Kidney (tissue), 14 donors: ENCODE results near the gene HOXD11. TPM values are rescaled to one million over a fixed set of nuclear protein-coding genes. Genes with fewer than 3 reads are reported as not detected.

Experiments used
- DNase-seq, 5 donors: peaks; one replicate each; pipeline ENCODE4 v3.0.0-alpha.2; 2013 to 2020
- FAIRE-seq: peaks from 2 replicates; lab custom pipeline; 2012; peaks lifted over from hg19 to GRCh38; lab: Jason Lieb, UNC
- H3K27ac ChIP-seq, 2 donors: one replicate each; pipeline ENCODE4 v1.7.0; 2013; ENCODE audit warnings: low read depth in 2 of 2, low read length in 2 of 2, inconsistent platforms in 1 of 2
- H3K27me3 ChIP-seq: one replicate; pipeline ENCODE4 v1.7.1; 2013; ENCODE audit warnings: low read length, inconsistent platforms; ENCODE audit not compliant: control insufficient read depth, insufficient read depth
- H3K36me3 ChIP-seq, 3 donors: one replicate each; pipeline versions ENCODE4 v1.7.0 to v1.7.1; 2013; ENCODE audit warnings: low read length in 3 of 3, control low read depth in 1 of 3, inconsistent platforms in 1 of 3; ENCODE audit not compliant: insufficient read depth in 3 of 3, control insufficient read depth in 2 of 3
- H3K4me1 ChIP-seq, 3 donors: one replicate each; pipeline versions ENCODE4 v1.7.0 to v1.7.1; 2013; ENCODE audit warnings: low read length in 3 of 3, inconsistent platforms in 1 of 3, low read depth in 1 of 3; ENCODE audit not compliant: control insufficient read depth in 2 of 3, insufficient read depth in 2 of 3
- H3K4me3 ChIP-seq, 3 donors: one replicate each; pipeline versions ENCODE4 v1.7.0 to v1.8.1; 2013; ENCODE audit warnings: low read length in 3 of 3, control low read depth in 1 of 3, inconsistent platforms in 1 of 3
- H3K9ac ChIP-seq, 3 donors: one replicate each; pipeline versions ENCODE4 v1.7.0 to v1.7.1; 2013; ENCODE audit warnings: low read length in 3 of 3, control low read depth in 1 of 3, inconsistent platforms in 1 of 3
- H3K9me3 ChIP-seq, 3 donors: one replicate each; pipeline versions ENCODE4 v1.7.0 to v1.7.1; 2013; ENCODE audit warnings: low read length in 3 of 3, control low read depth in 1 of 3, inconsistent platforms in 1 of 3; ENCODE audit not compliant: control insufficient read depth in 2 of 3, insufficient read depth in 1 of 3
- intact Hi-C: fragments of 100-400 bp; cut with DNase I; formaldehyde crosslinking; loops from one replicate; pipeline ENCODE4 v1.11.1; 2022
- polyA plus RNA-seq: library from polyadenylated mRNA; stranded (reverse); fragments of 350-450 nt; fragmentation: Illumina TruSeq; extraction: RNeasy Lipid Tissue Mini Kit (QIAGEN cat#74804); gene quantifications from one replicate; pipeline ENCODE4 v1.2.3, GENCODE V29; 2014; ENCODE audit warnings: low read depth, low replicate concordance; ENCODE audit not compliant: insufficient read depth
- total RNA-seq: library from RNA; stranded (reverse); fragmentation: NEBNext Ultra II Directional; extraction: Animal tissue kit (Norgen Biotek cat#: 25700); gene quantifications from one replicate; pipeline ENCODE4 v1.2.1, GENCODE V29; 2021
- TF ChIP-seq, protein P1 (sequence below): IDR thresholded peaks from 3 replicates; pipeline ENCODE4 v1.5.1; 2012; ENCODE audit warnings: mild to moderate bottlenecking, moderate library complexity, borderline replicate concordance; ENCODE audit not compliant: insufficient read depth; ENCODE audit errors: extremely low read depth
- donor health status: control.
- donor health status: control.
- donor health status: control.
- donor health status: control.
- donor health status: control.
- donor health status: DM: yes; HTN: yes; CAD: no.
- donor health status: Normal renal cell carcinoma (clear cell type).

HOXD11 gene
- total and polyA plus RNA-seq, 2 donors from 2014 or later: 5.8 to 15.9 TPM

DNA sequence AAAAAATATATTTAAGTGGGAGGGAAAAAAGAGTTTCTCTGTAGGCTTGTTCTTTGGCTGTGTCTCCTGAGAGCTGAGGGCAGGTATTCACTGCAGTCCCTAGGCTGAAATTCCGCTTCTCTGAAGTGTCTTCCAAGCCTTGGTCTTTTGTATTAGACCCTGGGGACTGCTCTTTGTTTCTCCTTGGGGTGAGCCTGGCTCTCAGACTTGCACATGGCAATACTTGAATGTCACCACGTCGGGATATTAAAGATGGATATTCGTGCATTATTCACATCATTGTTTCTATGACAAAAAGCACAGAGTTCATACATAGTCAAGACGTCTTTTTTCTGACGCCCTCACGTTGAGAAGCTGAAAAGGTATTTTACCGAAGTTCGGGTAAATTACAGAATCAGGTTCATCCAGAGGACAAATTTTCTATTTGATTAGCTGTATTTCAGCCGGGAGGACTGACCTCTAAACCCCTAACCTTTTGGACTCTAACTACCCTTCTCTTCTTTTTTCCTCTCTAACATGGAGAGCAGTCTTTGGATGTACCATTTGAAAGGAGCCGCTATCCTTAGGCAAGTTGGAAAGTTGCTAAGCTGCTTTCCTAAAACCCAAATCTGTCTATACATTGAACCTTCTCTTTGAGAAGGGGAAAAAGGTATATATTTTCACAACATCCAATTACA lies 47.6 kb downstream of the HOXD11 start:
- Histone ChIP-seq H3K4me1 (peaks cover 0 to 12% (median 3%) of the 10 kb centered on the region in 3 donors), H3K9me3 (no peaks in the 10 kb centered on the region), H3K4me3 (peak overlapping the region; percentile 18 to 75 (median 28)), H3K27ac (peak overlapping the region; percentile 53 to 86), H3K36me3 (peaks cover 2 to 10% (median 6%) of the 10 kb centered on the region in 3 donors), H3K9ac (peak overlapping the region; percentile 29 to 60 (median 46)), H3K27me3 (no peaks in the 10 kb centered on the region)
- intact Hi-C loops: no loop called here
- TF ChIP-seq, protein P1, sequence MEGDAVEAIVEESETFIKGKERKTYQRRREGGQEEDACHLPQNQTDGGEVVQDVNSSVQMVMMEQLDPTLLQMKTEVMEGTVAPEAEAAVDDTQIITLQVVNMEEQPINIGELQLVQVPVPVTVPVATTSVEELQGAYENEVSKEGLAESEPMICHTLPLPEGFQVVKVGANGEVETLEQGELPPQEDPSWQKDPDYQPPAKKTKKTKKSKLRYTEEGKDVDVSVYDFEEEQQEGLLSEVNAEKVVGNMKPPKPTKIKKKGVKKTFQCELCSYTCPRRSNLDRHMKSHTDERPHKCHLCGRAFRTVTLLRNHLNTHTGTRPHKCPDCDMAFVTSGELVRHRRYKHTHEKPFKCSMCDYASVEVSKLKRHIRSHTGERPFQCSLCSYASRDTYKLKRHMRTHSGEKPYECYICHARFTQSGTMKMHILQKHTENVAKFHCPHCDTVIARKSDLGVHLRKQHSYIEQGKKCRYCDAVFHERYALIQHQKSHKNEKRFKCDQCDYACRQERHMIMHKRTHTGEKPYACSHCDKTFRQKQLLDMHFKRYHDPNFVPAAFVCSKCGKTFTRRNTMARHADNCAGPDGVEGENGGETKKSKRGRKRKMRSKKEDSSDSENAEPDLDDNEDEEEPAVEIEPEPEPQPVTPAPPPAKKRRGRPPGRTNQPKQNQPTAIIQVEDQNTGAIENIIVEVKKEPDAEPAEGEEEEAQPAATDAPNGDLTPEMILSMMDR: no peak
- peak in 1 of 5 donors; percentile 22 for DNase-seq
- FAIRE-seq: no peak

DNA sequence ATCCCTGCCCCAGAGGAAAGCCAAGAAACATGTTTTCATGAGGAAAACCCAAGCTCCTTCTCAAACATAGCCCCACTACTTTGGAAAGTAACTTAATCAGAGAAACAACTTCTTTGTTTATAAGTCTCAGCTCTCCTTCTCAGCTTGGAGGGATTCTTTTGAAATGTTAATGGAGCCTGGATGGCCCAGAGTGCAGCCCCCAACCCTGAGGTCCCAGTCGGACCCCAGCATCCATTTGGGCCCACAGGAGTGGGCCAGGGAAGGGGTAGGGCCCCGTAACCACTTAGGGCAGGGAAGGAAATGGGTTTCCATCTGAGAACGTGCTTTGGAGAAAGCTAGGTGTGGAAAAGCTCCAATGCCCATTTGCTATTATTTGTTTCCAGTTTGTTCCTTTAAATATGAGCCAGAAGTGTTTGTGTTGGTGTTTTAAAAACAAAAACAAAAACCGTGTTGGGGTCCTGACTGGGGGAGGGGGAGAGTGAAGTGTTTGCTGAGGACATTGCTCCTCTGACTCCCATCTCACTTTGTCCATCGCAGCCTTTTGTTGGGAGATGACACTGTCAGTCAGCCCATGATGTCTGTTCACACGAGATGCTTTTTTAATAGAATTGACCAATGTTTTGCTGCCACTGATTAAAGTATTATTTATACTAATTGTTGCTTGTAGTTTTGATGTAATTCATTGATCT lies 48.4 kb downstream of the HOXD11 start:
- intact Hi-C loops: no loop called here
- FAIRE-seq (no peak), DNase-seq (no peak)
- Histone ChIP-seq H3K9me3 (no peaks in the 10 kb centered on the region), H3K27ac (peak overlapping the region; percentile 53 to 76), H3K9ac (peak overlapping the region; percentile 22 to 60 (median 30)), H3K27me3 (no peaks in the 10 kb centered on the region), H3K4me3 (peak overlapping the region in 1 of 3 donors; percentile 75), H3K4me1 (peaks cover 0 to 12% (median 4%) of the 10 kb centered on the region in 3 donors), H3K36me3 (peaks cover 2 to 10% (median 6%) of the 10 kb centered on the region in 3 donors)
- TF ChIP-seq, protein P1: no peak

DNA sequence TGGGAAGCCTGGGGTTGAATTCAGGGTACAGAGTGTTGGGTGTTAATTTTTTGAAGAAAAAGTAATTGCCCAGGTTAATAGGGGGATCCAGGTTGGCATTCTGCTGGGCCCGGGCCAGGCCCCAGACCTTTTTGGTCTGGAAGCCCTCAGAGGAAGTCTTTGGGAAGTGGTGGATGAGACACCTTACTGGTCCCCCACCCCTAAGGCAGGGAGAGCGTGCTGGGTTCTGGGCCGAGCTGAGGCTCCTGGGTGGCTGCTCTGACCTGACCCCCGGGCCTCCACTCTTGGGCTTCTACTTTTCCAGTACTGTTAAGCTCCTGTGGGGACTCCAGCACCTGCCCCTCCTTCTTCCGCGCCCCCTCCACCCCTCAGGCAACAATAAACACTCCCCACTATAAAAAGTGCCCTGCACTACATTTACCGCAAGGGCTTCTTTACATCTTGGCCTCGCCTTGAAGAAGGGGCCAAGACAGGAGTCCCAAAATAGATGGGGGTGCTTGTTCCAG lies 49.3 kb downstream of the HOXD11 start:
- DNase-seq (peak in 3 of 5 donors; percentile 48 to 80 (median 71)), FAIRE-seq (no peak)
- Histone ChIP-seq H3K4me1 (peaks cover 0 to 12% (median 4%) of the 10 kb centered on the region in 3 donors), H3K36me3 (peaks cover 2 to 10% (median 6%) of the 10 kb centered on the region in 3 donors), H3K27ac (peak overlapping the region; percentile 77 to 92), H3K4me3 (peak overlapping the region; percentile 26 to 67 (median 40)), H3K9ac (peak overlapping the region in 2 of 3 donors; percentile 43 to 77), H3K27me3 (no peaks in the 10 kb centered on the region), H3K9me3 (no peaks in the 10 kb centered on the region)
- intact Hi-C loops: no loop called here
- TF ChIP-seq, protein P1: no peak
